ENCODE results near the gene ADI1. TPM values are rescaled to one million over a fixed set of nuclear protein-coding genes. Genes with fewer than 3 reads are reported as not detected.

ADI1 gene
- total RNA-seq, 2 donors from 2014 or later, result 18.8 to 22.3 TPM

GRCh38 chr2:3488855-3489763, 30.2 kb downstream of the ADI1 start:
- no peaks in the 10 kb centered on the region for H3K9me3 ChIP-seq
- 59 to 62% methylated on average over 24 to 27 of the region's 27 CpGs for WGBS, 2 donors
- H3K4me3 ChIP-seq, result no peak overlapping the region
- DNase-seq (peak; percentile 39 to 60 (median 46)), ATAC-seq (peak; percentile 59)
- TF ChIP-seq POLR2A (IDR thresholded peaks at IDR 0.05) (no peak), CTCF (IDR thresholded peaks at IDR 0.05) (no peak)
- no peaks in the 10 kb centered on the region for H3K27me3 ChIP-seq
- intact Hi-C loops (cut with DNase I), result no loop called here
- no peaks in the 10 kb centered on the region for H3K36me3 ChIP-seq (replicated peaks in 1 of 2; ENCODE audit: insufficient read depth in 1 of 2, low read depth in 2 of 2)
- H3K4me1 ChIP-seq, result peaks cover 13% of the 10 kb centered on the region
- H3K27ac ChIP-seq, result peak overlapping the region in 3 of 4 donors; percentile 3 to 29 (median 8)

GRCh38 chr2:3488061-3488531, 31.2 kb downstream of the ADI1 start:
- H3K4me1 ChIP-seq, result peaks cover 13% of the 10 kb centered on the region
- H3K27ac ChIP-seq, result no peak overlapping the region
- DNase-seq, result peak in 1 of 4 donors; percentile 9
- H3K9me3 ChIP-seq, result no peaks in the 10 kb centered on the region
- WGBS, 2 donors, result 10 to 49% methylated on average over 2 to 6 of the region's 6 CpGs
- ATAC-seq, result no peak
- H3K4me3 ChIP-seq, result no peak overlapping the region
- H3K36me3 ChIP-seq (replicated peaks in 1 of 2; ENCODE audit: insufficient read depth in 1 of 2, low read depth in 2 of 2), result no peaks in the 10 kb centered on the region
- TF ChIP-seq CTCF (IDR thresholded peaks at IDR 0.05) (no peak), POLR2A (IDR thresholded peaks at IDR 0.05) (no peak)
- intact Hi-C loops (cut with DNase I), result no loop called here
- no peaks in the 10 kb centered on the region for H3K27me3 ChIP-seq

- Histone ChIP-seq H3K27me3 (no peaks in the 10 kb centered on the region), H3K4me3 (no peak overlapping the region), H3K27ac (no peak overlapping the region), H3K36me3 (replicated peaks in 1 of 2; ENCODE audit: insufficient read depth in 1 of 2, low read depth in 2 of 2) (no peaks in the 10 kb centered on the region), H3K4me1 (peaks cover 13% of the 10 kb centered on the region), H3K9me3 (no peaks in the 10 kb centered on the region)
- peak in 1 of 4 donors; percentile 12 for DNase-seq
- 82 to 87% methylated on average over 8 to 10 of the region's 10 CpGs for WGBS, 2 donors
- intact Hi-C loops (cut with DNase I), result no loop called here
- no peak for ATAC-seq
- TF ChIP-seq POLR2A (IDR thresholded peaks at IDR 0.05) (no peak), CTCF (IDR thresholded peaks at IDR 0.05) (no peak)
Measured at GRCh38 chr2:3487432-3487831, 31.9 kb downstream of the ADI1 start.

- ATAC-seq (no peak), DNase-seq (peak in 1 of 4 donors; percentile 14)
- intact Hi-C loops (cut with DNase I), result no loop called here
- Histone ChIP-seq H3K27me3 (no peaks in the 10 kb centered on the region), H3K4me3 (no peak overlapping the region), H3K36me3 (replicated peaks in 1 of 2; ENCODE audit: insufficient read depth in 1 of 2, low read depth in 2 of 2) (no peaks in the 10 kb centered on the region), H3K4me1 (peaks cover 13% of the 10 kb centered on the region), H3K9me3 (no peaks in the 10 kb centered on the region), H3K27ac (no peak overlapping the region)
- TF ChIP-seq POLR2A (IDR thresholded peaks at IDR 0.05), result no peak
- TF ChIP-seq CTCF (IDR thresholded peaks at IDR 0.05), result no peak
- WGBS, 2 donors, result 89 to 94% methylated on average over 9 of the region's 9 CpGs
Measured at GRCh38 chr2:3487028-3487425, 32.3 kb downstream of the ADI1 start.

Data from body of pancreas (tissue), 4 donors.